Measurements from ENCODE around the gene KRTAP10-3. TPM values are rescaled to one million over a fixed set of nuclear protein-coding genes. Genes with fewer than 3 reads are reported as not detected.

Gene KRTAP10-3
- total RNA-seq, 1 donor from 2014 or later = not detected

GRCh38 chr21:44514218-44514520 is 44.4 kb downstream of the KRTAP10-3 start:
- FAIRE-seq (no peak), DNase-seq (ENCODE audit: low read depth) (no peak)
- peaks cover 11% of the 10 kb centered on the region for H3K9me3 Mint-ChIP-seq (ENCODE audit: unreplicated experiment)
- Histone ChIP-seq H3K79me2 (ENCODE audit: insufficient read depth, low read length) (no peaks in the 10 kb centered on the region), H3K4me2 (ENCODE audit: low read length) (no peak overlapping the region), H3K27me3 (ENCODE audit: insufficient read depth, low read length) (no peaks in the 10 kb centered on the region), H3K9me3 (ENCODE audit: insufficient read depth, low read depth, low read length) (no peaks in the 10 kb centered on the region), H3K9ac (ENCODE audit: low read length) (no peak overlapping the region), H3K4me3 (ENCODE audit: insufficient read depth, low read depth, low read length) (no peak overlapping the region), H4K20me1 (ENCODE audit: insufficient read depth, low read length) (no peaks in the 10 kb centered on the region), H3K36me3 (ENCODE audit: insufficient read depth, low read length) (no peaks in the 10 kb centered on the region), H3K27ac (ENCODE audit: low read depth, low read length) (no peak overlapping the region), H2AFZ (ENCODE audit: low read depth, low read length) (no peak overlapping the region), H3K4me1 (ENCODE audit: insufficient read depth, low read length) (no peaks in the 10 kb centered on the region)
- peaks cover 4% of the 10 kb centered on the region for H3K36me3 Mint-ChIP-seq (ENCODE audit: low read depth, unreplicated experiment)
- TF ChIP-seq EZH2 (IDR thresholded peaks at IDR 0.05; ENCODE audit: insufficient read depth, low read length) (no peak), CTCF (IDR thresholded peaks at IDR 0.05; ENCODE audit: insufficient read depth, low read depth, low read length) (no peak)
- H3K27ac Mint-ChIP-seq (ENCODE audit: unreplicated experiment) = no peak overlapping the region
- peaks cover 50% of the 10 kb centered on the region for H3K27me3 Mint-ChIP-seq (ENCODE audit: low read depth, unreplicated experiment)
- no peak overlapping the region for H3K4me3 Mint-ChIP-seq (ENCODE audit: unreplicated experiment)
- no peaks in the 10 kb centered on the region for H3K4me1 Mint-ChIP-seq (ENCODE audit: low read depth, unreplicated experiment)

- no peaks in the 10 kb centered on the region for H3K27me3 ChIP-seq (ENCODE audit: insufficient read depth, low read length)
- Mint-ChIP-seq H3K4me3 (ENCODE audit: unreplicated experiment) (no peak overlapping the region), H3K36me3 (ENCODE audit: low read depth, unreplicated experiment) (peaks cover 3% of the 10 kb centered on the region), H3K9me3 (ENCODE audit: unreplicated experiment) (peaks cover 10% of the 10 kb centered on the region), H3K27me3 (ENCODE audit: low read depth, unreplicated experiment) (peaks cover 50% of the 10 kb centered on the region), H3K4me1 (ENCODE audit: low read depth, unreplicated experiment) (no peaks in the 10 kb centered on the region), H3K27ac (ENCODE audit: unreplicated experiment) (no peak overlapping the region)
- no peak for FAIRE-seq
- H3K4me1 ChIP-seq (ENCODE audit: insufficient read depth, low read length) = no peaks in the 10 kb centered on the region
- H3K4me3 ChIP-seq (ENCODE audit: insufficient read depth, low read depth, low read length) = no peak overlapping the region
- no peaks in the 10 kb centered on the region for H3K79me2 ChIP-seq (ENCODE audit: insufficient read depth, low read length)
- no peak overlapping the region for H2AFZ ChIP-seq (ENCODE audit: low read depth, low read length)
- H3K4me2 ChIP-seq (ENCODE audit: low read length) = no peak overlapping the region
- no peaks in the 10 kb centered on the region for H4K20me1 ChIP-seq (ENCODE audit: insufficient read depth, low read length)
- no peak overlapping the region for H3K27ac ChIP-seq (ENCODE audit: low read depth, low read length)
- no peaks in the 10 kb centered on the region for H3K9me3 ChIP-seq (ENCODE audit: insufficient read depth, low read depth, low read length)
- H3K36me3 ChIP-seq (ENCODE audit: insufficient read depth, low read length) = no peaks in the 10 kb centered on the region
- TF ChIP-seq CTCF (IDR thresholded peaks at IDR 0.05; ENCODE audit: insufficient read depth, low read depth, low read length) = no peak
- TF ChIP-seq EZH2 (IDR thresholded peaks at IDR 0.05; ENCODE audit: insufficient read depth, low read length) = no peak
- H3K9ac ChIP-seq (ENCODE audit: low read length) = no peak overlapping the region
- no peak for DNase-seq (ENCODE audit: low read depth)
Measured at GRCh38 chr21:44513389-44514217, 45.0 kb downstream of the KRTAP10-3 start.

All from astrocyte (in vitro differentiated cells and primary cell).